Activated CD8-positive, alpha-beta memory T cell treated with anti-CD3 and anti-CD28 coated beads, Interleukin-2, amount 50 U/mL, for 4 hours (primary cell): ENCODE measurements around the gene ME3.

Experiments
- DNase-seq: peaks from one replicate; pipeline ENCODE4 v3.0.0-alpha.2; 2020

The ME3 gene

GRCh38 chr11:86510097-86510496 lies 162.3 kb downstream of the ME3 start:
- no peak for DNase-seq

GRCh38 chr11:86509588-86509974 lies 162.8 kb downstream of the ME3 start:
- no peak for DNase-seq

GRCh38 chr11:86508604-86509587 lies 163.5 kb downstream of the ME3 start:
- DNase-seq: no peak

GRCh38 chr11:86507249-86507845 lies 165.1 kb downstream of the ME3 start:
- no peak for DNase-seq

GRCh38 chr11:86506235-86506634 lies 166.2 kb downstream of the ME3 start:
- no peak for DNase-seq

- DNase-seq: no peak
These were observed 169.3 kb downstream of the ME3 start for GRCh38 chr11:86503131-86503530.

GRCh38 chr11:86502137-86502642 lies 170.2 kb downstream of the ME3 start:
- DNase-seq: no peak

- DNase-seq: no peak
These were observed 171.8 kb downstream of the ME3 start for GRCh38 chr11:86500500-86501140.

GRCh38 chr11:86499723-86500129 lies 172.7 kb downstream of the ME3 start:
- DNase-seq: no peak

GRCh38 chr11:86497836-86498235 lies 174.6 kb downstream of the ME3 start:
- DNase-seq: no peak

- no peak for DNase-seq
These were observed 175.1 kb downstream of the ME3 start for GRCh38 chr11:86497310-86497709.

GRCh38 chr11:86495351-86495750 lies 177.1 kb downstream of the ME3 start:
- DNase-seq: no peak

- DNase-seq: no peak
These were observed 179.9 kb downstream of the ME3 start for GRCh38 chr11:86492370-86493010.

- no peak for DNase-seq
These were observed 181.4 kb downstream of the ME3 start for GRCh38 chr11:86491027-86491426.

GRCh38 chr11:86490582-86490981 lies 181.8 kb downstream of the ME3 start:
- no peak for DNase-seq

GRCh38 chr11:86489442-86489841 lies 183.0 kb downstream of the ME3 start:
- DNase-seq: no peak

GRCh38 chr11:86488553-86488952 lies 183.9 kb downstream of the ME3 start:
- no peak for DNase-seq

GRCh38 chr11:86487671-86488070 lies 184.7 kb downstream of the ME3 start:
- no peak for DNase-seq

- peak; percentile 18 for DNase-seq
These were observed 186.0 kb downstream of the ME3 start for GRCh38 chr11:86486261-86487030.

GRCh38 chr11:86484795-86485166 lies 187.6 kb downstream of the ME3 start:
- no peak for DNase-seq

GRCh38 chr11:86483940-86484794 lies 188.2 kb downstream of the ME3 start:
- DNase-seq: no peak
